ENCODE data around the gene NOXA1.

Gene NOXA1

DNA sequence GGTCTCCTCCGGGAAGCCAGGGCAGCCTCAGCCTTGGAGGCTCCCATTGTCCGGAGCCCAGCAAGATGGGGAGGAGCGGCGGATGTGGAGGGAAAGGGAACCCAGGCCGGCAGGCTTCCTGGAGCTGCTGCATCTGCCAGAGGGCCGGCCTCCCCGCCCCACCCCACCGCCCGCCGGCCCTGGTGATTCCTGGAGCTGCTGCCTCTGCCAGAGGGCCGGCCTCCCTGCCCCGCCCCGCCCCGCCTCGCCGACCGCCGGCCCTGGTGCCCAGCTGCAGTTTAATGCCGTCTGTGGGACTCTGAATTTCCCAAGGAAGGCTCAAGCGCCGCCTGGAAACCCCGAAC is 31.8 kb upstream of the NOXA1 start:
- Histone ChIP-seq H3K4me1 (ENCODE audit: control insufficient read depth, insufficient read depth, low read length) (no peaks in the 10 kb centered on the region), H3K36me3 (ENCODE audit: control insufficient read depth in 2 of 2, insufficient read depth in 1 of 2, low read length in 2 of 2) (peaks cover 0 to 5% of the 10 kb centered on the region in 2 experiments; a peak in 1 of 3 replicates), H3K4me3 (ENCODE audit: low read depth, low read length) (no peak overlapping the region), H3K27ac (ENCODE audit: extremely low read depth, low read depth, low read length) (no peak overlapping the region), H3K9me3 (ENCODE audit: control insufficient read depth, insufficient read depth, low read depth, low read length) (no peaks in the 10 kb centered on the region)
- TF ChIP-seq ZNF473 (tag by site-specific recombination; IDR thresholded peaks at IDR 0.05) (no peak), ZNF416 (tag by site-specific recombination; IDR thresholded peaks at IDR 0.05) (no peak), ZNF571 (tag by site-specific recombination; IDR thresholded peaks at IDR 0.05) (no peak), ZNF513 (tag by site-specific recombination; IDR thresholded peaks at IDR 0.05) (no peak), HOXD13 (CRISPR knock-in tag; IDR thresholded peaks at IDR 0.05; ENCODE audit: borderline replicate concordance) (no peak), ZNF239 (tag by site-specific recombination; IDR thresholded peaks at IDR 0.05) (no peak), ZNF140 (tag by site-specific recombination; IDR thresholded peaks at IDR 0.05) (no peak), ZSCAN16 (tag by site-specific recombination; IDR thresholded peaks at IDR 0.05) (no peak), KLF10 (tag by site-specific recombination; IDR thresholded peaks at IDR 0.05) (no peak), ZNF366 (tag by site-specific recombination; conservative IDR thresholded peaks at IDR 0.05) (no peak), ZBTB8A (tag by site-specific recombination; IDR thresholded peaks at IDR 0.05) (no peak), ZFP3 (tag by site-specific recombination; IDR thresholded peaks at IDR 0.05; ENCODE audit: low read depth) (no peak), ZNF501 (tag by site-specific recombination; IDR thresholded peaks at IDR 0.05) (no peak)
- TF ChIP-seq, protein P1, sequence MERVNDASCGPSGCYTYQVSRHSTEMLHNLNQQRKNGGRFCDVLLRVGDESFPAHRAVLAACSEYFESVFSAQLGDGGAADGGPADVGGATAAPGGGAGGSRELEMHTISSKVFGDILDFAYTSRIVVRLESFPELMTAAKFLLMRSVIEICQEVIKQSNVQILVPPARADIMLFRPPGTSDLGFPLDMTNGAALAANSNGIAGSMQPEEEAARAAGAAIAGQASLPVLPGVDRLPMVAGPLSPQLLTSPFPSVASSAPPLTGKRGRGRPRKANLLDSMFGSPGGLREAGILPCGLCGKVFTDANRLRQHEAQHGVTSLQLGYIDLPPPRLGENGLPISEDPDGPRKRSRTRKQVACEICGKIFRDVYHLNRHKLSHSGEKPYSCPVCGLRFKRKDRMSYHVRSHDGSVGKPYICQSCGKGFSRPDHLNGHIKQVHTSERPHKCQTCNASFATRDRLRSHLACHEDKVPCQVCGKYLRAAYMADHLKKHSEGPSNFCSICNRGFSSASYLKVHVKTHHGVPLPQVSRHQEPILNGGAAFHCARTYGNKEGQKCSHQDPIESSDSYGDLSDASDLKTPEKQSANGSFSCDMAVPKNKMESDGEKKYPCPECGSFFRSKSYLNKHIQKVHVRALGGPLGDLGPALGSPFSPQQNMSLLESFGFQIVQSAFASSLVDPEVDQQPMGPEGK (tag by site-specific recombination; IDR thresholded peaks at IDR 0.05) = no peak
- TF ChIP-seq, protein P2, sequence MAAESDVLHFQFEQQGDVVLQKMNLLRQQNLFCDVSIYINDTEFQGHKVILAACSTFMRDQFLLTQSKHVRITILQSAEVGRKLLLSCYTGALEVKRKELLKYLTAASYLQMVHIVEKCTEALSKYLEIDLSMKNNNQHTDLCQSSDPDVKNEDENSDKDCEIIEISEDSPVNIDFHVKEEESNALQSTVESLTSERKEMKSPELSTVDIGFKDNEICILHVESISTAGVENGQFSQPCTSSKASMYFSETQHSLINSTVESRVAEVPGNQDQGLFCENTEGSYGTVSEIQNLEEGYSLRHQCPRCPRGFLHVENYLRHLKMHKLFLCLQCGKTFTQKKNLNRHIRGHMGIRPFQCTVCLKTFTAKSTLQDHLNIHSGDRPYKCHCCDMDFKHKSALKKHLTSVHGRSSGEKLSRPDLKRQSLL (tag by site-specific recombination; IDR thresholded peaks at IDR 0.05) = no peak
- TF ChIP-seq, protein P3, sequence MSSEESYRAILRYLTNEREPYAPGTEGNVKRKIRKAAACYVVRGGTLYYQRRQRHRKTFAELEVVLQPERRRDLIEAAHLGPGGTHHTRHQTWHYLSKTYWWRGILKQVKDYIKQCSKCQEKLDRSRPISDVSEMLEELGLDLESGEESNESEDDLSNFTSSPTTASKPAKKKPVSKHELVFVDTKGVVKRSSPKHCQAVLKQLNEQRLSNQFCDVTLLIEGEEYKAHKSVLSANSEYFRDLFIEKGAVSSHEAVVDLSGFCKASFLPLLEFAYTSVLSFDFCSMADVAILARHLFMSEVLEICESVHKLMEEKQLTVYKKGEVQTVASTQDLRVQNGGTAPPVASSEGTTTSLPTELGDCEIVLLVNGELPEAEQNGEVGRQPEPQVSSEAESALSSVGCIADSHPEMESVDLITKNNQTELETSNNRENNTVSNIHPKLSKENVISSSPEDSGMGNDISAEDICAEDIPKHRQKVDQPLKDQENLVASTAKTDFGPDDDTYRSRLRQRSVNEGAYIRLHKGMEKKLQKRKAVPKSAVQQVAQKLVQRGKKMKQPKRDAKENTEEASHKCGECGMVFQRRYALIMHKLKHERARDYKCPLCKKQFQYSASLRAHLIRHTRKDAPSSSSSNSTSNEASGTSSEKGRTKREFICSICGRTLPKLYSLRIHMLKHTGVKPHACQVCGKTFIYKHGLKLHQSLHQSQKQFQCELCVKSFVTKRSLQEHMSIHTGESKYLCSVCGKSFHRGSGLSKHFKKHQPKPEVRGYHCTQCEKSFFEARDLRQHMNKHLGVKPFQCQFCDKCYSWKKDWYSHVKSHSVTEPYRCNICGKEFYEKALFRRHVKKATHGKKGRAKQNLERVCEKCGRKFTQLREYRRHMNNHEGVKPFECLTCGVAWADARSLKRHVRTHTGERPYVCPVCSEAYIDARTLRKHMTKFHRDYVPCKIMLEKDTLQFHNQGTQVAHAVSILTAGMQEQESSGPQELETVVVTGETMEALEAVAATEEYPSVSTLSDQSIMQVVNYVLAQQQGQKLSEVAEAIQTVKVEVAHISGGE (tag by site-specific recombination; conservative IDR thresholded peaks at IDR 0.05; ENCODE audit: low read depth) = no peak
- TF ChIP-seq, protein P4, sequence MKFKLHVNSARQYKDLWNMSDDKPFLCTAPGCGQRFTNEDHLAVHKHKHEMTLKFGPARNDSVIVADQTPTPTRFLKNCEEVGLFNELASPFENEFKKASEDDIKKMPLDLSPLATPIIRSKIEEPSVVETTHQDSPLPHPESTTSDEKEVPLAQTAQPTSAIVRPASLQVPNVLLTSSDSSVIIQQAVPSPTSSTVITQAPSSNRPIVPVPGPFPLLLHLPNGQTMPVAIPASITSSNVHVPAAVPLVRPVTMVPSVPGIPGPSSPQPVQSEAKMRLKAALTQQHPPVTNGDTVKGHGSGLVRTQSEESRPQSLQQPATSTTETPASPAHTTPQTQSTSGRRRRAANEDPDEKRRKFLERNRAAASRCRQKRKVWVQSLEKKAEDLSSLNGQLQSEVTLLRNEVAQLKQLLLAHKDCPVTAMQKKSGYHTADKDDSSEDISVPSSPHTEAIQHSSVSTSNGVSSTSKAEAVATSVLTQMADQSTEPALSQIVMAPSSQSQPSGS (tag by site-specific recombination; IDR thresholded peaks at IDR 0.05; ENCODE audit: low read depth) = no peak
- CTCF ChIA-PET = no interaction called here
- POLR2A ChIA-PET = interaction anchor here (0.6 kb wide), 1 partner anchor 27 kb away, joined by 4 read pairs; no protein-coding TSS in a partner anchor

Measured in HEK293 (cell line).